GM15510 (cell line): Measurements from ENCODE around the gene TUBA3D.

Experiments
- POLR2A ChIP-seq: IDR thresholded peaks from 3 replicates; pipeline ENCODE4 v1.6.1; 2011; ENCODE audit warnings: borderline replicate concordance; ENCODE audit not compliant: insufficient read length; ENCODE audit errors: extremely low read depth

TUBA3D gene

GRCh38 chr2:131475831-131476230 lies at the start of gene TUBA3D:
TUBA3D (plus strand) TSS chr2:131476119; CDS start chr2:131476200, 81 bp downstream.
- TF ChIP-seq POLR2A: no peak

- TF ChIP-seq POLR2A: no peak
These were observed 49.2 kb upstream of the TUBA3D start for GRCh38 chr2:131426727-131427126.

GRCh38 chr2:131431336-131431735 lies 44.6 kb upstream of the TUBA3D start:
- no peak for TF ChIP-seq POLR2A

GRCh38 chr2:131445896-131446295 lies 30.0 kb upstream of the TUBA3D start:
- TF ChIP-seq POLR2A: no peak

GRCh38 chr2:131488306-131489205 lies 12.6 kb downstream of the TUBA3D start:
- no peak for TF ChIP-seq POLR2A

- TF ChIP-seq POLR2A: peak; percentile 37
These were observed 16.1 kb downstream of the TUBA3D start, which contains the start of gene MZT2A for GRCh38 chr2:131492015-131492417. MZT2A (minus strand) TSS chr2:131492397; CDS start chr2:131492376, 21 bp downstream.

GRCh38 chr2:131492418-131493198 lies 16.7 kb downstream of the TUBA3D start:
- peak; percentile 60 for TF ChIP-seq POLR2A

- no peak for TF ChIP-seq POLR2A
These were observed 17.5 kb downstream of the TUBA3D start for GRCh38 chr2:131493199-131493968.

- no peak for TF ChIP-seq POLR2A
These were observed 33.7 kb downstream of the TUBA3D start for GRCh38 chr2:131509615-131510014.

GRCh38 chr2:131516011-131516410 lies 40.1 kb downstream of the TUBA3D start:
- TF ChIP-seq POLR2A: no peak

GRCh38 chr2:131517106-131517831 lies 41.4 kb downstream of the TUBA3D start:
- TF ChIP-seq POLR2A: no peak

GRCh38 chr2:131519466-131519865 lies 43.5 kb downstream of the TUBA3D start:
- no peak for TF ChIP-seq POLR2A

GRCh38 chr2:131520526-131520925 lies 44.6 kb downstream of the TUBA3D start:
- TF ChIP-seq POLR2A: no peak
